Stimulated activated CD8-positive, alpha-beta memory T cell treated with anti-CD3 and anti-CD28 coated beads, Interleukin-7, amount 100 ng/mL, for 48 hours (primary cell): Measurements from ENCODE around the gene PDE4D.
A peak's percentile ranks its signal among the peaks of the same experiment; 100 is the strongest.
"Not testable (repeated sequence)": the region's sequence is repeated elsewhere in the genome, so short reads cannot be mapped to it uniquely, and the experiment has no call there.

Experiments used
- DNase-seq, 2 donors: peaks; one replicate each; pipeline ENCODE4 v3.0.0-alpha.2; 2020; ENCODE audit warnings: low read depth in 1 of 2; ENCODE audit errors: extremely low read depth in 1 of 2

The PDE4D gene

GRCh38 chr5:59066367-59067163 lies 827.0 kb downstream of the PDE4D start:
- no peak for DNase-seq

GRCh38 chr5:59065554-59065953 lies 828.0 kb downstream of the PDE4D start:
- DNase-seq, result no peak

GRCh38 chr5:59064293-59064692 lies 829.2 kb downstream of the PDE4D start:
- DNase-seq, result no peak

GRCh38 chr5:59062986-59063683 lies 830.4 kb downstream of the PDE4D start:
- DNase-seq, result no peak

- no peak for DNase-seq
These were observed 832.1 kb downstream of the PDE4D start for GRCh38 chr5:59061377-59061776.

- no peak for DNase-seq
These were observed 834.4 kb downstream of the PDE4D start for GRCh38 chr5:59058969-59059687.

GRCh38 chr5:59058237-59058636 lies 835.3 kb downstream of the PDE4D start:
- DNase-seq, result no peak

- not testable (repeated sequence) for DNase-seq
These were observed 836.9 kb downstream of the PDE4D start for GRCh38 chr5:59056599-59056998.

GRCh38 chr5:59055745-59056448 lies 837.6 kb downstream of the PDE4D start:
- DNase-seq, result no peak

- no peak for DNase-seq
These were observed 838.5 kb downstream of the PDE4D start for GRCh38 chr5:59054963-59055528.

GRCh38 chr5:59051951-59052350 lies 841.6 kb downstream of the PDE4D start:
- no peak for DNase-seq

- DNase-seq, result no peak
These were observed 844.4 kb downstream of the PDE4D start for GRCh38 chr5:59049095-59049494.

- DNase-seq, result peak in 1 of 2 donors; percentile 26
These were observed 851.1 kb downstream of the PDE4D start for GRCh38 chr5:59042201-59043055.

GRCh38 chr5:59041355-59041754 lies 852.2 kb downstream of the PDE4D start:
- no peak for DNase-seq

GRCh38 chr5:59040804-59041201 lies 852.7 kb downstream of the PDE4D start:
- DNase-seq, result no peak

- no peak for DNase-seq
These were observed 853.3 kb downstream of the PDE4D start for GRCh38 chr5:59040024-59040803.

- peak; percentile 84 to 89 for DNase-seq
These were observed 854.1 kb downstream of the PDE4D start for GRCh38 chr5:59039296-59040023.

- no peak for DNase-seq
These were observed 854.7 kb downstream of the PDE4D start for GRCh38 chr5:59038798-59039295.
